Left lung (tissue), 10 donors: ENCODE measurements around the gene CDK5. TPM values are rescaled to one million over a fixed set of nuclear protein-coding genes. Genes with fewer than 3 reads are reported as not detected.

Source experiments
- ATAC-seq: fragments of 200-7000 bp; cut with Tn5 transposase; one replicate; pipeline ENCODE4 v1.9.1; 2020; ENCODE audit warnings: moderate library complexity
- DNase-seq, 4 donors: peaks; one replicate each; pipeline ENCODE4 v3.0.0-alpha.2; 2013 to 2020
- H3K27ac ChIP-seq, 2 donors: fragments of 200-600 bp; sonication (generic) in 1 of 2; one replicate each; pipeline versions ENCODE4 v1.5.0 to v1.8.0; 2020 to 2021
- H3K27me3 ChIP-seq, 2 donors: fragments of 200-600 bp; sonication (generic) in 1 of 2; one replicate each; pipeline versions ENCODE4 v1.5.0 to v1.8.0; 2020 to 2021
- H3K36me3 ChIP-seq, 2 donors: fragments of 200-600 bp; sonication (generic) in 1 of 2; one replicate each; pipeline versions ENCODE4 v1.5.0 to v1.8.0; 2020 to 2021
- H3K4me1 ChIP-seq, 2 donors: fragments of 200-600 bp; one replicate each; pipeline ENCODE4 v1.8.0; 2021
- H3K4me3 ChIP-seq, 2 donors: fragments of 200-600 bp; sonication (generic) in 1 of 2; one replicate each; pipeline versions ENCODE4 v1.5.0 to v1.8.0; 2020 to 2021; ENCODE audit warnings: mild to moderate bottlenecking in 1 of 2
- H3K9me3 ChIP-seq, 2 donors: fragments of 200-600 bp; sonication (generic) in 1 of 2; one replicate each; pipeline versions ENCODE4 v1.5.0 to v1.8.0; 2020 to 2021
- CTCF ChIP-seq, 2 donors: fragments of 200-600 bp; sonication (generic) in 1 of 2; IDR thresholded peaks; one replicate each; pipeline versions ENCODE4 v1.5.0 to v1.8.0; 2021; ENCODE audit warnings: antibody characterized with exemption in 2 of 2
- intact Hi-C, 2 donors: fragments of 100-400 bp; cut with DNase I; formaldehyde crosslinking; loops; one replicate each; pipeline versions ENCODE4 v1.11.2 to v1.14.2; 2022
- polyA plus RNA-seq, 6 donors: library from polyadenylated mRNA; unstranded; fragments of 120-200 nt; gene quantifications; one replicate each; pipeline ENCODE4 v1.2.1, GENCODE V29; 2013; ENCODE audit not compliant: insufficient read length in 6 of 6
- total RNA-seq, 2 donors: library from RNA; stranded (reverse); fragmentation: NEBNext Ultra II Directional; extraction: Animal tissue kit (Norgen Biotek cat#: 25700); gene quantifications; one replicate each; pipeline ENCODE4 v1.2.1, GENCODE V29; 2021
- donor health status: DM: no; HTN: yes; CAD: no.
- donor health status: DM: no; HTN: no; CAD: no.

Gene CDK5
- total and polyA plus RNA-seq, 8 donors: 13.8 to 17.1 (median 14.7) TPM

GRCh38 chr7:151083824-151084160 is 26.1 kb upstream of the CDK5 start:
- intact Hi-C loops: no loop called here
- H3K27me3 ChIP-seq: peaks cover 0 to 12% of the 10 kb centered on the region in 2 donors
- ATAC-seq (no peak), DNase-seq (no peak)
- H3K4me3 ChIP-seq: peak overlapping the region; percentile 65 to 98
- no peak for TF ChIP-seq CTCF (IDR thresholded peaks at IDR 0.05)
- H3K36me3 ChIP-seq: no peaks in the 10 kb centered on the region
- no peaks in the 10 kb centered on the region for H3K9me3 ChIP-seq
- H3K27ac ChIP-seq: peak overlapping the region in 1 of 2 donors; percentile 91
- H3K4me1 ChIP-seq: peaks cover 47 to 74% of the 10 kb centered on the region in 2 donors

GRCh38 chr7:151083071-151083823 is 25.6 kb upstream of the CDK5 start, which contains the start of gene TMUB1:
Gene TMUB1, minus strand, starts transcription at chr7:151083493. Its CDS starts 930 bp downstream, at chr7:151082563.
- no peaks in the 10 kb centered on the region for H3K36me3 ChIP-seq
- no peaks in the 10 kb centered on the region for H3K9me3 ChIP-seq
- peak within 1 kb of the TSS; percentile 91 for H3K27ac ChIP-seq
- H3K4me1 ChIP-seq: peaks cover 47 to 74% of the 10 kb centered on the region in 2 donors
- peak; percentile 38 for ATAC-seq
- peak within 1 kb of the TSS; percentile 65 to 98 for H3K4me3 ChIP-seq
- intact Hi-C loops: no loop called here
- no peak for TF ChIP-seq CTCF (IDR thresholded peaks at IDR 0.05)
- peak in 3 of 4 donors; percentile 61 to 97 (median 86) for DNase-seq
- peaks cover 0 to 12% of the 10 kb centered on the region in 2 donors for H3K27me3 ChIP-seq

- peak overlapping the region; percentile 65 to 98 for H3K4me3 ChIP-seq
- peak overlapping the region; percentile 91 for H3K27ac ChIP-seq
- no peaks in the 10 kb centered on the region for H3K36me3 ChIP-seq
- H3K27me3 ChIP-seq: peaks cover 0 to 6% of the 10 kb centered on the region in 2 donors
- TF ChIP-seq CTCF (IDR thresholded peaks at IDR 0.05): no peak
- DNase-seq (peak in 2 of 4 donors; percentile 36 to 80), ATAC-seq (no peak)
- no peaks in the 10 kb centered on the region for H3K9me3 ChIP-seq
- peaks cover 39 to 72% of the 10 kb centered on the region in 2 donors for H3K4me1 ChIP-seq
- intact Hi-C loops: no loop called here
Observed at GRCh38 chr7:151082141-151083070, 24.7 kb upstream of the CDK5 start.

- TF ChIP-seq CTCF (IDR thresholded peaks at IDR 0.05): no peak
- Histone ChIP-seq H3K27me3 (no peaks in the 10 kb centered on the region), H3K9me3 (no peaks in the 10 kb centered on the region), H3K4me1 (peaks cover 39 to 71% of the 10 kb centered on the region in 2 donors), H3K36me3 (peaks cover 0 to 10% of the 10 kb centered on the region in 2 donors), H3K4me3 (peak overlapping the region; percentile 94 to 98), H3K27ac (peak overlapping the region; percentile 91)
- intact Hi-C loops: no loop called here
- peak in 2 of 4 donors; percentile 32 to 83 for DNase-seq
- ATAC-seq: no peak
Observed at GRCh38 chr7:151081170-151082101, 23.7 kb upstream of the CDK5 start.
